Stimulated activated CD4-positive, alpha-beta T cell treated with anti-CD3 and anti-CD28 coated beads, Interleukin-4, amount 100 ng/mL, for 48 hours (primary cell): ENCODE data around the gene PARL.

Experiments
- DNase-seq, 2 donors: peaks; one replicate each; pipeline ENCODE4 v3.0.0-alpha.2; 2020; ENCODE audit warnings: low read depth in 2 of 2

Gene PARL

GRCh38 chr3:183818041-183818620, 66.5 kb downstream of the PARL start:
- DNase-seq: no peak

GRCh38 chr3:183817639-183818038, 67.0 kb downstream of the PARL start:
- DNase-seq: no peak

GRCh38 chr3:183816681-183817510, 67.8 kb downstream of the PARL start:
- DNase-seq: no peak

- DNase-seq: no peak
Measured at GRCh38 chr3:183815951-183816475, 68.7 kb downstream of the PARL start.

- no peak for DNase-seq
Measured at GRCh38 chr3:183815563-183815940, 69.1 kb downstream of the PARL start.

GRCh38 chr3:183814240-183814639, 70.4 kb downstream of the PARL start:
- no peak for DNase-seq

- DNase-seq: no peak
Measured at GRCh38 chr3:183812761-183813445, 71.8 kb downstream of the PARL start.

- no peak for DNase-seq
Measured at GRCh38 chr3:183811638-183812037, 73.0 kb downstream of the PARL start.

- DNase-seq: no peak
Measured at GRCh38 chr3:183810643-183811594, 73.8 kb downstream of the PARL start.

- DNase-seq: no peak
Measured at GRCh38 chr3:183809270-183809669, 75.4 kb downstream of the PARL start.

- no peak for DNase-seq
Measured at GRCh38 chr3:183808355-183808754, 76.3 kb downstream of the PARL start.

GRCh38 chr3:183807881-183808280, 76.8 kb downstream of the PARL start:
- no peak for DNase-seq

- DNase-seq: no peak
Measured at GRCh38 chr3:183807209-183807728, 77.4 kb downstream of the PARL start.

- DNase-seq: no peak
Measured at GRCh38 chr3:183802989-183803388, 81.7 kb downstream of the PARL start.

- no peak for DNase-seq
Measured at GRCh38 chr3:183801601-183802000, 83.1 kb downstream of the PARL start.

- DNase-seq: no peak
Measured at GRCh38 chr3:183800243-183800863, 84.3 kb downstream of the PARL start.

GRCh38 chr3:183799461-183799860, 85.2 kb downstream of the PARL start:
- DNase-seq: no peak

- no peak for DNase-seq
Measured at GRCh38 chr3:183797996-183798395, 86.7 kb downstream of the PARL start.

GRCh38 chr3:183796372-183796771, 88.3 kb downstream of the PARL start:
- DNase-seq: no peak

- DNase-seq: no peak
Measured at GRCh38 chr3:183794452-183794851, 90.2 kb downstream of the PARL start.

GRCh38 chr3:183792976-183793375, 91.7 kb downstream of the PARL start:
- DNase-seq: no peak
